Tibial nerve (tissue), 4 donors: ENCODE measurements around the gene CYP19A1. TPM values are rescaled to one million over a fixed set of nuclear protein-coding genes. Genes with fewer than 3 reads are reported as not detected.

Source experiments
- DNase-seq, 2 donors: peaks; one replicate each; pipeline ENCODE4 v3.0.0-alpha.2; 2019; ENCODE audit warnings: low spot score in 2 of 2
- H3K27ac ChIP-seq, 4 donors: fragments of 200-600 bp; sonication (generic) in 3 of 4; one replicate each; pipeline ENCODE4 v1.5.1; 2017 to 2019; ENCODE audit warnings: mild to moderate bottlenecking in 1 of 4
- H3K27me3 ChIP-seq, 2 donors: fragments of 200-600 bp; sonication (generic) in 1 of 2; one replicate each; pipeline versions ENCODE4 v1.5.1 to v1.6.0; 2017 to 2019
- H3K36me3 ChIP-seq, 3 donors: fragments of 200-600 bp; sonication (generic); one replicate each; pipeline ENCODE4 v1.5.1; 2018 to 2019
- H3K4me1 ChIP-seq, 4 donors: fragments of 200-600 bp; sonication (generic) in 3 of 4; one replicate each; pipeline ENCODE4 v1.5.1; 2017 to 2019
- H3K4me3 ChIP-seq, 4 donors: fragments of 200-600 bp; sonication (generic) in 3 of 4; one replicate each; pipeline ENCODE4 v1.5.1; 2017 to 2019; ENCODE audit warnings: mild to moderate bottlenecking in 1 of 4, moderate library complexity in 1 of 4
- H3K9me3 ChIP-seq, 4 donors: fragments of 200-600 bp; sonication (generic) in 3 of 4; one replicate each; pipeline ENCODE4 v1.5.1; 2017 to 2019
- EP300 ChIP-seq, 2 donors: sonication (generic); formaldehyde crosslinking; IDR thresholded peaks; one replicate each; pipeline ENCODE4 v1.6.1; 2017; ENCODE audit warnings: antibody characterized with exemption in 2 of 2, mild to moderate bottlenecking in 1 of 2
- POLR2A ChIP-seq, 2 donors: fragments of 450-650 bp; IDR thresholded peaks; one replicate each; pipeline ENCODE4 v1.6.1; 2017; ENCODE audit warnings: antibody characterized with exemption in 2 of 2, mild to moderate bottlenecking in 2 of 2, moderate library complexity in 2 of 2
- WGBS, 2 donors: methylation state at CpG; one replicate each; pipeline ENCODE4 v1.1.5; 2018; 5-methylcytosine and 5-hydroxymethylcytosine counted together
- total RNA-seq, 4 donors: library from RNA; depleted of rRNA; stranded (reverse); fragments of >200 nt; gene quantifications; one replicate each; pipeline ENCODE4 v1.1.0, GENCODE V29; 2016
- TF ChIP-seq, protein P1 (sequence below), 5 experiments: fragments of 200-600 bp in 3 of 5; fragments of 450-650 bp in 2 of 5; sonication (generic) in 3 of 5; IDR thresholded peaks; one replicate each; pipeline ENCODE4 v1.5.1; 2016 to 2019; ENCODE audit warnings: antibody characterized with exemption in 5 of 5, mild to moderate bottlenecking in 3 of 5, moderate library complexity in 2 of 5

Gene CYP19A1
- total RNA-seq, 4 donors from 2014 or later: 6.3 to 124 (median 15.6) TPM

DNA sequence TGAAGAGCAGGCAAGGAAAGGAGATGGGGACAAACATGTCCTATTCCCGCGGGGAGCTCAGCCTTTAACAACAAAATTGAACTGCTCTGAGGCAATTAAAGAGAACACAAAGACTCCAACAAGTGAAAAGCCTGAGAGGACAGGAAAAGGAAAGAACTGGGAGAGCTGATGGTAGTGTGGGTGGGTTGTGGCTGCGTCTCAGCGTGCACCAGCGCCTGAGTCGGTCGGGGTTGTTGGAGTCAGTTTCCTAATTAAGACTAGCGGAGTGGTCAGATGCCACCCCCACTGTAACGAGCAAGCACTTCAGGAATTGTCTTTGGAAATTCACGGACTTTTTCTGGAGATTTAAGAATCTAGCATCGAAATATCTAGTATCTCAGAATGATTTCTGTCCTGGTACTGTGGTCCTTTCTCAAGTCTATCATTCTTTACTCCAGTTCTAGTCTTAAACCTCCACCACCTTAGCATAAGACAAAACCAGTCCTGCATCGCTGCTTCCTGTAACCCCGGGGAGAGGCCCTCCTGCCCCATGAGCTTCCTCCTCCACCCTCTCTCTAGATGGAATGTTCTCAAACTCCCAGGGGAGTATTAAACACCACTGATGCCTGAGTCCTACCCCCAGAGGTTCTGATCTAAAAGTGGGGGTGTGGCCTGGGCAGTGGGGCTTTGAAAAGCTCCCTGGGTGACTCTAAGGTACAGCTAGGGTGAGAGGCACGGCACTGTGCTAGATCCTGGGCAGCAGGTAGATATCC is 104.0 kb downstream of the CYP19A1 start:
- H3K27ac ChIP-seq: no peak overlapping the region
- no peaks in the 10 kb centered on the region for H3K9me3 ChIP-seq
- H3K4me3 ChIP-seq: no peak overlapping the region
- DNase-seq: no peak
- H3K4me1 ChIP-seq: no peaks in the 10 kb centered on the region
- H3K36me3 ChIP-seq: no peaks in the 10 kb centered on the region
- TF ChIP-seq, protein P1, sequence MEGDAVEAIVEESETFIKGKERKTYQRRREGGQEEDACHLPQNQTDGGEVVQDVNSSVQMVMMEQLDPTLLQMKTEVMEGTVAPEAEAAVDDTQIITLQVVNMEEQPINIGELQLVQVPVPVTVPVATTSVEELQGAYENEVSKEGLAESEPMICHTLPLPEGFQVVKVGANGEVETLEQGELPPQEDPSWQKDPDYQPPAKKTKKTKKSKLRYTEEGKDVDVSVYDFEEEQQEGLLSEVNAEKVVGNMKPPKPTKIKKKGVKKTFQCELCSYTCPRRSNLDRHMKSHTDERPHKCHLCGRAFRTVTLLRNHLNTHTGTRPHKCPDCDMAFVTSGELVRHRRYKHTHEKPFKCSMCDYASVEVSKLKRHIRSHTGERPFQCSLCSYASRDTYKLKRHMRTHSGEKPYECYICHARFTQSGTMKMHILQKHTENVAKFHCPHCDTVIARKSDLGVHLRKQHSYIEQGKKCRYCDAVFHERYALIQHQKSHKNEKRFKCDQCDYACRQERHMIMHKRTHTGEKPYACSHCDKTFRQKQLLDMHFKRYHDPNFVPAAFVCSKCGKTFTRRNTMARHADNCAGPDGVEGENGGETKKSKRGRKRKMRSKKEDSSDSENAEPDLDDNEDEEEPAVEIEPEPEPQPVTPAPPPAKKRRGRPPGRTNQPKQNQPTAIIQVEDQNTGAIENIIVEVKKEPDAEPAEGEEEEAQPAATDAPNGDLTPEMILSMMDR (IDR thresholded peaks at IDR 0.05): no peak
- no peak for TF ChIP-seq EP300 (IDR thresholded peaks at IDR 0.05)
- TF ChIP-seq POLR2A (IDR thresholded peaks at IDR 0.05): no peak
- WGBS, 2 donors: 53 to 61% methylated on average over 14 of the region's 14 CpGs
- peaks cover 0 to 3% of the 10 kb centered on the region in 2 donors for H3K27me3 ChIP-seq

DNA sequence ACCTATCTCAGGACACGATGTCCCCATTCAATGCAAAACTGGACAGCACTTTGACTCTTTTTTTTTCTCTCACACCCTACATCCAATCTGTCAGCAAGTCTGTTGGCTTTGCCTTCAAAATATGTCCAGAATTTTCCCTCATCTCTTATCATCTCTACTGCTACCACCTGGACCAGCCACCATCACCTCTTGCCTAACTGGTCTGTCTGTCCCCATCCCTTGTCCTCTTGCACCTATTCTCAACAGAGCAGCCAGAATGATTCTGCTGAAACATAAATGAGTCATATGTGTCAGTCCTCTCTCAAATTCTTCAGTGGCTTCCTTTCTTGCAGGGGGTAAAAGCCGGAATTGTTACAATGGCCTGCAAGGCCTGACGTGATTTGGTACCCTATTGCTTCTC is 105.8 kb downstream of the CYP19A1 start:
- Histone ChIP-seq H3K27me3 (peaks cover 0 to 3% of the 10 kb centered on the region in 2 donors), H3K4me1 (peaks cover 0 to 14% (median 5%) of the 10 kb centered on the region in 4 donors), H3K27ac (no peak overlapping the region), H3K4me3 (no peak overlapping the region), H3K36me3 (no peaks in the 10 kb centered on the region), H3K9me3 (no peaks in the 10 kb centered on the region)
- TF ChIP-seq, protein P1 (IDR thresholded peaks at IDR 0.05): no peak
- TF ChIP-seq POLR2A (IDR thresholded peaks at IDR 0.05): no peak
- TF ChIP-seq EP300 (IDR thresholded peaks at IDR 0.05): no peak
- WGBS, 2 donors: 89 to 93% methylated on average over 3 of the region's 3 CpGs
- DNase-seq: no peak

DNA sequence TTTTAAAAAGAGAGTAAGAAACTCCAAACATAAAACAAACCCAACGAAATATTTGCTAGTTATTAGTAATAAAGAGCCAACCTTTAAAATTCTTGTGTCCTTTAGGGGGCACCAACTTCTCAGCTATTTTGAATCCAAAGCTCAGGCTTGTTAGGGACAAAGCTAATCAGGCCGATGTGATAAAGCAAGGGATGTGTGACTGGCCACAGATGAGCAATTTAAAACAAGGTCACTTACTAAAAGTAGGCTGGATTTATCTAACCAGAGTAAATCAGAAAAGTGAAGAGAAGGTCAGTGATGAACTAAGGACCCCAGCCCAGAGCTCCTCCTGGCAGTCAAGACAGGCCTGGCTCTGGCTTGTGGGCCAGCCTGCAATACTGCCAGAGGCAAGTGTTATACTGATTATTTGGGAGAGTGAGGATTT is 108.5 kb downstream of the CYP19A1 start:
- no peaks in the 10 kb centered on the region for H3K9me3 ChIP-seq

GRCh38 chr15:51227940-51228732 is 110.3 kb downstream of the CYP19A1 start:
- TF ChIP-seq, protein P1 (IDR thresholded peaks at IDR 0.05): no peak
- TF ChIP-seq POLR2A (IDR thresholded peaks at IDR 0.05) (no peak), EP300 (IDR thresholded peaks at IDR 0.05) (no peak)
- H3K4me1 ChIP-seq: peaks cover 0 to 29% (median 11%) of the 10 kb centered on the region in 4 donors

More for the DNA sequence above, 108.5 kb downstream of the CYP19A1 start:
- peak in 1 of 2 donors; percentile 38 for DNase-seq
- TF ChIP-seq EP300 (IDR thresholded peaks at IDR 0.05) (no peak), POLR2A (IDR thresholded peaks at IDR 0.05) (no peak)
- TF ChIP-seq, protein P1 (IDR thresholded peaks at IDR 0.05): peak in 4 of 5 experiments; percentile 31 to 64 (median 36)
- no peak overlapping the region for H3K4me3 ChIP-seq
- 16 to 30% methylated on average over 2 of the region's 2 CpGs for WGBS, 2 donors
- H3K27me3 ChIP-seq: no peaks in the 10 kb centered on the region
- peaks cover 0 to 14% (median 5%) of the 10 kb centered on the region in 4 donors for H3K4me1 ChIP-seq
- no peak overlapping the region for H3K27ac ChIP-seq
- no peaks in the 10 kb centered on the region for H3K36me3 ChIP-seq

More at GRCh38 chr15:51227940-51228732, 110.3 kb downstream of the CYP19A1 start:
- H3K36me3 ChIP-seq: no peaks in the 10 kb centered on the region
- H3K9me3 ChIP-seq: no peaks in the 10 kb centered on the region
- H3K4me3 ChIP-seq: no peak overlapping the region
- WGBS, 2 donors: 30 to 55% methylated on average over 2 to 3 of the region's 3 CpGs
- H3K27me3 ChIP-seq: no peaks in the 10 kb centered on the region
- no peak for DNase-seq
- H3K27ac ChIP-seq: no peak overlapping the region
